H9 (cell line): Measurements from ENCODE around the gene ETNPPL. TPM values are rescaled to one million over a fixed set of nuclear protein-coding genes. Genes with fewer than 3 reads are reported as not detected.

Experiments used
- DNase-seq: peaks from one replicate; pipeline ENCODE4 v3.0.0-alpha.2; 2017
- H2AFZ ChIP-seq: one replicate; pipeline ENCODE4 v1.6.1; 2013; ENCODE audit warnings: mild to moderate bottlenecking, low read length, control low read depth, moderate library complexity
- H2AK5ac ChIP-seq: 2 replicates; pipeline ENCODE4 v1.6.1; 2013; ENCODE audit warnings: low read length, control low read depth, mixed read lengths; ENCODE audit not compliant: insufficient read length
- H2BK120ac ChIP-seq: one replicate; pipeline ENCODE4 v1.6.1; 2013; ENCODE audit warnings: low read depth, mild to moderate bottlenecking, low read length, control low read depth, inconsistent platforms; ENCODE audit not compliant: poor library complexity, severe bottlenecking
- H2BK12ac ChIP-seq: 2 replicates; pipeline ENCODE4 v1.6.1; 2013; ENCODE audit warnings: low read length, control low read depth, mixed read lengths, low read depth; ENCODE audit not compliant: insufficient read length
- H2BK15ac ChIP-seq: 2 replicates; pipeline ENCODE4 v1.6.1; 2013; ENCODE audit warnings: low read depth, low read length, control low read depth
- H2BK20ac ChIP-seq: one replicate; pipeline ENCODE4 v1.6.1; 2013; ENCODE audit warnings: low read depth, mild to moderate bottlenecking, low read length, control low read depth, inconsistent platforms; ENCODE audit not compliant: poor library complexity, severe bottlenecking
- H2BK5ac ChIP-seq: 2 replicates; pipeline ENCODE4 v1.6.1; 2013; ENCODE audit warnings: low read length, control low read depth, mixed read lengths; ENCODE audit not compliant: insufficient read length
- H3K14ac ChIP-seq: 2 replicates; pipeline ENCODE4 v1.6.1; 2013; ENCODE audit warnings: low read length, control low read depth; ENCODE audit not compliant: insufficient read depth
- H3K18ac ChIP-seq: 2 replicates; pipeline ENCODE4 v1.6.1; 2013; ENCODE audit warnings: low read depth, mild to moderate bottlenecking, mixed read lengths, low read length, control low read depth; ENCODE audit not compliant: insufficient read length
- H3K23ac ChIP-seq: 2 replicates; pipeline ENCODE4 v1.6.1; 2013; ENCODE audit warnings: low read length, control low read depth, mixed read lengths, low read depth; ENCODE audit not compliant: insufficient read length
- H3K23me2 ChIP-seq: 2 replicates; pipeline ENCODE4 v1.6.1; 2013; ENCODE audit warnings: low read depth, mild to moderate bottlenecking, mixed read lengths, low read length, control low read depth; ENCODE audit not compliant: insufficient read length, poor library complexity, severe bottlenecking
- H3K27ac ChIP-seq: 2 replicates; pipeline ENCODE4 v1.5.1; 2013; ENCODE audit warnings: low read length, control low read depth, mixed read lengths, low read depth; ENCODE audit not compliant: insufficient read length
- H3K27me3 ChIP-seq: 2 replicates; pipeline ENCODE4 v1.6.1; 2013; ENCODE audit warnings: low read length, control low read depth, inconsistent platforms; ENCODE audit not compliant: insufficient read depth
- H3K4ac ChIP-seq: 2 replicates; pipeline ENCODE4 v1.6.1; 2013; ENCODE audit warnings: low read depth, mild to moderate bottlenecking, control low read depth, inconsistent platforms, low read length, moderate library complexity
- H3K4me1 ChIP-seq: 2 replicates; pipeline ENCODE4 v1.6.1; 2013; ENCODE audit warnings: low read length, control low read depth, inconsistent platforms; ENCODE audit not compliant: insufficient read depth
- H3K4me2 ChIP-seq: 2 replicates; pipeline ENCODE4 v1.6.1; 2013; ENCODE audit warnings: low read length, control low read depth, mixed read lengths; ENCODE audit not compliant: insufficient read length, insufficient read depth
- H3K56ac ChIP-seq: 2 replicates; pipeline ENCODE4 v1.6.1; 2013; ENCODE audit warnings: low read depth, mild to moderate bottlenecking, mixed read lengths, low read length, control low read depth; ENCODE audit not compliant: insufficient read length
- H3K79me1 ChIP-seq: 2 replicates; pipeline ENCODE4 v1.6.1; 2013; ENCODE audit warnings: low read depth, mild to moderate bottlenecking, moderate library complexity, low read length, control low read depth, inconsistent platforms; ENCODE audit not compliant: insufficient read depth, poor library complexity, severe bottlenecking
- H3K79me2 ChIP-seq: 2 replicates; pipeline ENCODE4 v1.6.1; 2013; ENCODE audit warnings: low read length, control low read depth, inconsistent platforms; ENCODE audit not compliant: insufficient read depth
- H3K9ac ChIP-seq: 2 replicates; pipeline ENCODE4 v1.6.1; 2013; ENCODE audit warnings: low read length, control low read depth, mixed read lengths; ENCODE audit not compliant: insufficient read length; ENCODE audit errors: extremely low read depth
- H3K9me3 ChIP-seq: one replicate; pipeline ENCODE4 v1.6.1; 2013; ENCODE audit warnings: low read depth, low read length, inconsistent platforms; ENCODE audit not compliant: control insufficient read depth
- H3T11ph ChIP-seq: one replicate; pipeline ENCODE4 v1.6.1; 2013; ENCODE audit warnings: mild to moderate bottlenecking, low read length, control low read depth, inconsistent platforms
- H4K20me1 ChIP-seq: one replicate; pipeline ENCODE4 v1.6.1; 2013; ENCODE audit not compliant: control insufficient read depth, insufficient read length, insufficient read depth
- H4K5ac ChIP-seq: 2 replicates; pipeline ENCODE4 v1.6.1; 2013; ENCODE audit warnings: low read depth, mild to moderate bottlenecking, mixed read lengths, low read length, control low read depth; ENCODE audit not compliant: insufficient read length
- H4K8ac ChIP-seq: replicated peaks from 2 replicates; pipeline ENCODE4 v1.6.1; 2013; ENCODE audit warnings: low read length, control low read depth, mixed read lengths, low read depth; ENCODE audit not compliant: insufficient read length
- H4K91ac ChIP-seq: 2 replicates; pipeline ENCODE4 v1.6.1; 2013; ENCODE audit warnings: low read depth, mild to moderate bottlenecking, moderate library complexity, mixed read lengths, low read length, control low read depth; ENCODE audit not compliant: insufficient read length
- H3K27ac Mint-ChIP-seq, 3 experiments: 2 replicates in 2 of 3; 3 replicates in 1 of 3; pipeline ENCODE4 v1.8.0; 2020 to 2021; ENCODE audit warnings: mixed read lengths in 3 of 3, mild to moderate bottlenecking in 1 of 3, moderate library complexity in 1 of 3
- H3K27me3 Mint-ChIP-seq: 2 replicates; pipeline ENCODE4 v1.8.0; 2021; ENCODE audit warnings: low read depth, mild to moderate bottlenecking, moderate library complexity, mixed read lengths
- H3K36me3 Mint-ChIP-seq, 3 experiments: 2 replicates in 2 of 3; 3 replicates in 1 of 3; pipeline ENCODE4 v1.8.0; 2020 to 2021; ENCODE audit warnings: low read depth in 3 of 3, mixed read lengths in 3 of 3; ENCODE audit not compliant: insufficient read depth in 1 of 3
- H3K4me1 Mint-ChIP-seq, 2 experiments: 2 replicates each; pipeline ENCODE4 v1.8.0; 2020; ENCODE audit warnings: mixed read lengths in 2 of 2
- H3K4me3 Mint-ChIP-seq, 2 experiments: 2 replicates in 1 of 2; 3 replicates in 1 of 2; pipeline ENCODE4 v1.8.0; 2020 to 2021; ENCODE audit warnings: mild to moderate bottlenecking in 2 of 2, mixed read lengths in 2 of 2, moderate library complexity in 1 of 2
- H3K9me3 Mint-ChIP-seq, 2 experiments: 2 replicates in 1 of 2; 3 replicates in 1 of 2; pipeline ENCODE4 v1.8.0; 2020; ENCODE audit warnings: mild to moderate bottlenecking in 2 of 2, mixed read lengths in 2 of 2, moderate library complexity in 1 of 2
- WGBS: extraction: QIAGEN DNeasy Blood & Tissue Kit; methylation state at CpG from one replicate; pipeline ENCODE4 v1.1.7; 2013; ENCODE audit warnings: missing lambda C conversion rate, low lambda C conversion rate, mixed read lengths; ENCODE audit not compliant: insufficient read length; ENCODE audit errors: extremely low coverage; 5-methylcytosine and 5-hydroxymethylcytosine counted together
- total RNA-seq: library from RNA; stranded (reverse); gene quantifications from 2 replicates; pipeline ENCODE4 v1.2.1, GENCODE V29; 2021
- TF ChIP-seq, protein P1 (sequence below): fragments of 200-600 bp; sonication (generic); conservative IDR thresholded peaks from 3 replicates; pipeline ENCODE4 v1.8.0; 2021; ENCODE audit warnings: antibody characterized with exemption, mild to moderate bottlenecking

The ETNPPL gene
- total RNA-seq, 1 experiment from 2014 or later, result 1.3 TPM

- H3K4me1 ChIP-seq, result no peaks in the 10 kb centered on the region
- no peak overlapping the region for H2BK15ac ChIP-seq
- H4K91ac ChIP-seq, result no peak overlapping the region
- no peaks in the 10 kb centered on the region for H4K20me1 ChIP-seq
- no peak overlapping the region for H2AFZ ChIP-seq
- no peak for DNase-seq
- no peaks in the 10 kb centered on the region for H3K23me2 ChIP-seq
- no peak overlapping the region for H2BK12ac ChIP-seq
- no peaks in the 10 kb centered on the region for H3K79me1 ChIP-seq
- Mint-ChIP-seq H3K36me3 (no peaks in the 10 kb centered on the region), H3K27me3 (no peaks in the 10 kb centered on the region; the same call in 1 of the 2 replicates), H3K4me1 (no peaks in the 10 kb centered on the region), H3K9me3 (no peaks in the 10 kb centered on the region), H3K27ac (no peak overlapping the region), H3K4me3 (no peak overlapping the region)
- no peaks in the 10 kb centered on the region for H3K79me2 ChIP-seq
- H3T11ph ChIP-seq, result no peak overlapping the region
- H2BK120ac ChIP-seq, result no peak overlapping the region
- H3K4ac ChIP-seq, result no peak overlapping the region
- H2BK20ac ChIP-seq, result no peak overlapping the region
- WGBS, result no CpG with 5 or more reads among the region's 1 CpG
- no peak overlapping the region for H4K8ac ChIP-seq
- H3K23ac ChIP-seq, result no peak overlapping the region
- no peak overlapping the region for H3K9ac ChIP-seq
- no peak overlapping the region for H3K56ac ChIP-seq
- no peak overlapping the region for H2AK5ac ChIP-seq
- H3K27ac ChIP-seq, result no peak overlapping the region
- H4K5ac ChIP-seq, result no peak overlapping the region
- H3K9me3 ChIP-seq, result no peaks in the 10 kb centered on the region
- no peak overlapping the region for H3K14ac ChIP-seq
- TF ChIP-seq, protein P1, sequence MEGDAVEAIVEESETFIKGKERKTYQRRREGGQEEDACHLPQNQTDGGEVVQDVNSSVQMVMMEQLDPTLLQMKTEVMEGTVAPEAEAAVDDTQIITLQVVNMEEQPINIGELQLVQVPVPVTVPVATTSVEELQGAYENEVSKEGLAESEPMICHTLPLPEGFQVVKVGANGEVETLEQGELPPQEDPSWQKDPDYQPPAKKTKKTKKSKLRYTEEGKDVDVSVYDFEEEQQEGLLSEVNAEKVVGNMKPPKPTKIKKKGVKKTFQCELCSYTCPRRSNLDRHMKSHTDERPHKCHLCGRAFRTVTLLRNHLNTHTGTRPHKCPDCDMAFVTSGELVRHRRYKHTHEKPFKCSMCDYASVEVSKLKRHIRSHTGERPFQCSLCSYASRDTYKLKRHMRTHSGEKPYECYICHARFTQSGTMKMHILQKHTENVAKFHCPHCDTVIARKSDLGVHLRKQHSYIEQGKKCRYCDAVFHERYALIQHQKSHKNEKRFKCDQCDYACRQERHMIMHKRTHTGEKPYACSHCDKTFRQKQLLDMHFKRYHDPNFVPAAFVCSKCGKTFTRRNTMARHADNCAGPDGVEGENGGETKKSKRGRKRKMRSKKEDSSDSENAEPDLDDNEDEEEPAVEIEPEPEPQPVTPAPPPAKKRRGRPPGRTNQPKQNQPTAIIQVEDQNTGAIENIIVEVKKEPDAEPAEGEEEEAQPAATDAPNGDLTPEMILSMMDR, result no peak
- H3K4me2 ChIP-seq, result no peak overlapping the region
- H3K18ac ChIP-seq, result no peak overlapping the region
- no peak overlapping the region for H2BK5ac ChIP-seq
- H3K27me3 ChIP-seq, result no peaks in the 10 kb centered on the region
Observed at GRCh38 chr4:108793415-108793814, 30.6 kb upstream of the ETNPPL start.
